ENCODE data around the gene CNGA4.
"Not testable (repeated sequence)": the region's sequence is repeated elsewhere in the genome, so short reads cannot be mapped to it uniquely, and the experiment has no call there.

Gene CNGA4

DNA sequence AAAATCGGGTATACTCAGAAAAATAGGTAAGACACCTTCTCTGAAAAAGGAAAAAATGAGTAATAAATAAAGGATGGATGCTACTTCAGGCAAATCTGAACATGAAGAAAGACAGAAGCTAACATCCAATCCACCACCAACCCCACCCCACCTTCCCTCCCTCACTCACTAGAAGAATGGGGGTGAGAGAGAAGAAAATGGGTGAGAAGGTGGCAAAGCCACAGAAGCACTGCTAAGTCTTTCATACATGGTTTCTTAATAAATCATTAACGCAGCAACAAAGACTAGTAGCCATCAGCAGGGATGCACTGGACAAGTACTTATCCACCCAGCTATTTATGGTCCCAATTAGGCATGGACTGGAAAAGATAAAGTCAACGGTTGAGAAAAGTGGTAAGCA lies 10.4 kb upstream of the CNGA4 start:
- DNase-seq = no peak

DNA sequence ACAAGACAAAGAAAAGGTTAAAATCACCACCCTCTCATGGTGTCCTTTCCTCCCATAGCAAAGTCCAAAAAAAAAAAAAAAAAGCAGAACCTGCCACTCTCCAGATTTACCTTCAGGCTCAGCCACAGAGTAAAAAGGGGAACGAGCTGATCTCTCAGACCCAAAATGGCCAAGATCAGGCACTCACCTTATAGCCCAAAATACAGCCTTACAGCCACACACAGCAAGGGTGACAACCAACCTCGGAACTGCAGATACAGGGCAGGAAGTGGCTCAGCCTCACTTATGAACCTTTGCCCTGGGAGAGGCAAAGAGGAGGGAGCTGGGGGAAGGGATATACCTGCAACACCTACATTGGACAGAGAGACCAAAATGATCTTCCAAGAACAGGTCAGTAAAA lies 9.0 kb upstream of the CNGA4 start:
- DNase-seq = no peak

DNA sequence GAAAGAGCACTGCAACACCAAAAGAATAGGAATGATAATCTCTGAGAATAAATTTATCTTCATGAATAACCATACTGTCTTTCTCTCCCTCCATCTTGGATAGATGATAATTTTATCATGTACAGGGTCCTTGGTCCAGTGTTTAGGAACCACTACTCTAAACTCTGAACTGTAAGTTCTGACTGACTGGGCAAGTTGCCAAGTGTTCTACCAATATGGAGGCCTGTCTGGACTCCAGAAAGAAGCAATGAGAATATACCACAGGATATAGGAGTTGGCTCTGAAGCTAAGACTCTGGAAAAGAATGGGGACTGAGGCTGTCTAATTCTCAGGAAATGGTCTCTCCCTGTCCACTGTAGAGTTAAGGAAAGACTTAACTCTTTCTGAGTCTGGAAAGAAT lies 6.0 kb upstream of the CNGA4 start:
- no peak for DNase-seq

DNA sequence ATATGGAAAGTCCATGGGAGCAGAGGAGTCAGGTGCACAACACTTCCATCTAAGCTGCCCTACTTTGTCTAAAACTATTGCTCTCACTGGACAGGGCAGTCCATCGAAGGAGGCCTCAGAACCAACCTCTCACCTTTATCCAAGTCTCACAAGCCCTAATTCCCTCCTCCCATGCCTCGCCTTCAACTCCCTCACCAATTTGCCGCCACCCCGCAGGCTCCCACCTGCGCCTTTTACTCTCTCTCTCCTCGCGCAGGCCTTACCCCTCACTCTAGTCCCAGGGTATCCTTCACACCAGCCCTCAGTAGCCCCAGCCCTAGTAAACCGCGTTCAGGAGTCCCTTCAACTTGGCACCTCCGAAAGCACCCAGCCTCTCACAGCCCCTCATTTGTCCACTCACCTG lies 4.9 kb upstream of the CNGA4 start:
- no peak for DNase-seq

DNA sequence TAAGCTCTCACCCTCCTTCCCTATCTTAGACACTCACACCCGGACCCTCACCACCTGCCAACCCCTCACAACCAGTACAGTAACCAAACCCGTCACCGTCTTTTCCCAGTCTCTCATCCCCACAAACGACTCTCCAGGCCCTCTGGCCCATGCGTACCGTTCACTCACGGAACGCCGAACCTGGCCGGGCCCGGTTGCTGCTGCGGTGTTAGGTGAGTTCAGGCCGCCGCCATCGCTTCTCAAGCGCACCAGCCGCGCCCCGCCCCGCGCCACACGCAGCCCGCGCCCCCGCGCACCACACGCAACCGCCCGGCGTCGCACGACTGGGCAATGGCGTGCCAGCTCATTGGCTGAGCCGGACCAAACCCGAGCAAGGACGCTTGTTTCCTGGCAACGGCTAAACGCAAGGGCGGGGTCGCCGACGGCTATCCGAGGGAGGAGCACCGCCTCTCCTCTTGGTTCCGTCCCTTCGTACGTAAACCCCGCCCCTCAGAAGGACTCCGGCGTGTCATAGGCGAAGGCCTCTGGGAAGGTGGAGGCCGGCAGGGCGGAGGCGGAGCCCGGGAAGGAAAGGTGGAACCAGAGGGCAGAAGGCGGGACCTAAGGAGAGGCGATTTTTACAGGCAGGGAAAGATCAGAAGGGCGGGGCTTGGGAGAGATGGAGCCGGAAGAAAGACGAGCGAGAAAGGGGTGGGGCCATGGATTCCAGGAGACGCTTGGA lies 4.3 kb upstream of the CNGA4 start, which contains the start of gene FHIP1B:
Gene FHIP1B (minus strand): TSS at position 250 of the 721 bp plus-strand sequence. CDS start 10,120 bp downstream, outside the sequence.
- DNase-seq = peak; percentile 98

DNA sequence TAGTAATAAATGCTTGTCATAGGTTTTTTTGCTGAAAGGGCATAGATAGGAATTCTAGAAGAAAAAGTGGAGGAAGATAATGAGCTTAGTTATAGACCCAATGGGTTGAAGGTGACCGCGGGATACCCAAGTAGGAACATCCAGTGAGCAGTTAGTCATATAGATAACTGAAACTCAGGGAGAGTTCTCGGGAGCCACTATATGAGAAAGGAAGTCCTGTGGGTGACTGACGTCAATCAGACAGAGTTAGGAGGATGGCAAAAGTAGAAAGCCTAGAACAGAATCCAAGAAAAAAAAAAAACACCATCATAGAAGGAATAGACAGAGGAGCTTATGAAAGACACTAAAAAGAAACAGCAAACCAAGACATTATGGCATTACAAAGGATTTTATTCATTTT lies 1.6 kb upstream of the CNGA4 start:
- no peak for DNase-seq

DNA sequence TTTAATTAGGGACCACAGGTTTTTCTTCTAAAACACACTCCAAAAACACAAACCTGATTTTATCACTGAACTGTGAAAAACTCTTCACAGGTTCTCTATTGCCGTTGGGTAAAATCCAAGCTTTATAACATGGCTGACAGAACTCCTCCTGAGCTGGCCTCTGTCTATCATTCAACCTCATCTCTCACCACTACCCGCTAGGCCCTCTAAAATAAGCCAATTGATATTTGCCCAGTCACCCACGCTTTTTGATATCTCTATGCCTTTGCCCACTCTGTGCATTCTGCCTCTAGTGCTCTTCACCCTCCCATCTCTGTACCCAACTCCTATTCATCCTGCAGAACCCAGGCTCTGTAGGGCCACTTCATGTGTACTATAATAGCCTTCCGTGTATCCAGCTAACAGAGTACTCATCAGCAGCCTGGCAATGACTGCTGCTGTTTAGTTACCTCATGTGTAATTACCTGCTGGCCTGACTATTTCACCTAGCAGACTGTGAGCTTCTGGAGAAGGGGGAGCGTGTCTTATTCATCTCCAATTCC lies 1.1 kb upstream of the CNGA4 start:
- DNase-seq = no peak

DNA sequence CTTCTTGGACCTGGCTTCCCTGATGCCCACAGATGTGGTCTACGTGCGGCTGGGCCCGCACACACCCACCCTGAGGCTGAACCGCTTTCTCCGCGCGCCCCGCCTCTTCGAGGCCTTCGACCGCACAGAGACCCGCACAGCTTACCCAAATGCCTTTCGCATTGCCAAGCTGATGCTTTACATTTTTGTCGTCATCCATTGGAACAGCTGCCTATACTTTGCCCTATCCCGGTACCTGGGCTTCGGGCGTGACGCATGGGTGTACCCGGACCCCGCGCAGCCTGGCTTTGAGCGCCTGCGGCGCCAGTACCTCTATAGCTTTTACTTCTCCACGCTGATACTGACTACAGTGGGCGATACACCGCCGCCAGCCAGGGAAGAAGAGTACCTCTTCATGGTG lies 1.2 kb downstream of the CNGA4 start:
- DNase-seq = no peak

DNA sequence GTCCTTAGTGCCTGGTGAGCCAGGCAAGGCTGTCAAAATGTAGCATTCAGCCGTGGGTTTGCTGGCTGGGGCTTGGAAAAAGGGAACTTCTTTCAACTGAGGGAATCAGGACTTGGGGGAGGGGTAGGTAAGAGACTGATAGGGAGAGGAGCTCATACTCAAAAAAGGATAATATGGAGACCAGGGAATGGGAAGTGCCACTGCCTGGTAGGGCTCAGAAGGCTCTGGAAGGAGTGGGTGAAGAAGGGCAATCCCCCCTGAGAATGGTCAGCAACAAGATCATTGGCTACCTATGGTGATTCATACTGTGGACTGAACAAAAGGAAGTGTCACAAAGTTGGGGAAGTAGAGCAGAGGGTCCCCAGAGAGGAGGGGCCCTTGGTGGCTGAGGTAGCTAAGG lies 1.9 kb downstream of the CNGA4 start:
- no peak for DNase-seq

DNA sequence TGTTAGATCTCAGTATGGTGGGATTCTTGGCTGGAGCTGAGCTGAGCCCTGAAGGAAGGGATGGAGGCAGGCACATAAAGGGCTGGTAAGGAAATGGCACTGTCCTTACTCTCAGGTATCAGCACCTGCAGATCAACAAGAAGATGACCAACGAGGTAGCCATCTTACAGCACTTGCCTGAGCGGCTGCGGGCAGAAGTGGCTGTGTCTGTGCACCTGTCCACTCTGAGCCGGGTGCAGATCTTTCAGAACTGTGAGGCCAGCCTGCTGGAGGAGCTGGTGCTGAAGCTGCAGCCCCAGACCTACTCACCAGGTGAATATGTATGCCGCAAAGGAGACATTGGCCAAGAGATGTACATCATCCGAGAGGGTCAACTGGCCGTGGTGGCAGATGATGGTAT lies 2.4 kb downstream of the CNGA4 start:
- no peak for DNase-seq

DNA sequence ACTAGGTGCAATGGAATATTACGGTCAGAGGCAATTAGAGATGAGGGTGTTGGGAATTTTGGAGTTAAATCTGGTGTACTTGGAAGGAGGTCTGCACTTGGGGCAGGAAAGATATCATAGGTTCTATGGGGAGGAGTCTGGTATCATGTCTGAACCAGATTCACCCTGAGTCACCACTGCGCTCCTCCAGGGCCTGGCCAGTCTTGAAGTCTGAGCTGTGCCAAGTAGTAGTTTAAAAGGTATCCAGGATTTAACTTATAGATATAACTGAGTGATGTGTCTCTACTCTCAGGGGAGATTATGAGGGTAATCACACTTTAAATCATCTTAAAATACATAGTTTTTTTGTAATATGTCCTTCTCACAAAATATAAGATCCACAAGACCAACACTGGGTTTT lies 6.6 kb downstream of the CNGA4 start:
- no peak for DNase-seq

DNA sequence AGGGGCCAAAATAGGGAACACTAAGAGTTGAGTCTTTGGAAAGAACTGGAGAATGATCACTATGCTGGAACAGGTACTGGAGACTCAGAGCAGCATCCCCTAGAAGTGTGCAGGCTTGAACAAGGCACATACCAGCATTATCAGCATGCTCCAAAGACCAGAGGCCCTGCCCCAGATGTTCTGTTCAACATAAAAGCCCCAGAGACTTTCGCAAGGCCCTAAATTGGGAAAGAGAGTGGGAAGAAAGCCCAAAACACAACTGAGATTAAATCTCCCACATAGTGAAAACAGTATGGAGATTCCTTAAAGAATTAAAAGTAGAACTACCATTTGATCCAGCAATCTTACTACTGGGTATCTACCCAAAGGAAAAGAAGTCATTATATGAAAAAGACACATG lies 9.4 kb downstream of the CNGA4 start:
- no peak for DNase-seq

DNA sequence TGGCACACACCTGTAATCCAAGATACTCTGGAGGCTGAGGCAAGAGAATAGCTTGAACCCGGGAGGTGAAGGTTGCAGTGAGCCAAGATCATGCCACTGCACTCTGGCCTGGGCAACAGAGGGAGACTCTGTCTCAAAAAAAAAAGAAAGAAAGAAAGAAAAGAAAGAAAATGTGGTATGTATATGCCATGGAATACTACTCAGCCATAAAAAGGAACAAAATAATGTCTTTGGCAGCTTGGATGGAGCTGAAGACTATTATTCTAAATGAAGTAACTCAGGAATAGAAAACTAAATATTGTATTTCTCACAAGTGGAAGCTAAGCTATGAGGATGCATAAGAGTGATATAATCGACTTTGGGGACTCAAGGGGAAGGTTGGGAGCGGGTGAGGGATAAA lies 10.0 kb downstream of the CNGA4 start:
- not testable (repeated sequence) for DNase-seq

DNA sequence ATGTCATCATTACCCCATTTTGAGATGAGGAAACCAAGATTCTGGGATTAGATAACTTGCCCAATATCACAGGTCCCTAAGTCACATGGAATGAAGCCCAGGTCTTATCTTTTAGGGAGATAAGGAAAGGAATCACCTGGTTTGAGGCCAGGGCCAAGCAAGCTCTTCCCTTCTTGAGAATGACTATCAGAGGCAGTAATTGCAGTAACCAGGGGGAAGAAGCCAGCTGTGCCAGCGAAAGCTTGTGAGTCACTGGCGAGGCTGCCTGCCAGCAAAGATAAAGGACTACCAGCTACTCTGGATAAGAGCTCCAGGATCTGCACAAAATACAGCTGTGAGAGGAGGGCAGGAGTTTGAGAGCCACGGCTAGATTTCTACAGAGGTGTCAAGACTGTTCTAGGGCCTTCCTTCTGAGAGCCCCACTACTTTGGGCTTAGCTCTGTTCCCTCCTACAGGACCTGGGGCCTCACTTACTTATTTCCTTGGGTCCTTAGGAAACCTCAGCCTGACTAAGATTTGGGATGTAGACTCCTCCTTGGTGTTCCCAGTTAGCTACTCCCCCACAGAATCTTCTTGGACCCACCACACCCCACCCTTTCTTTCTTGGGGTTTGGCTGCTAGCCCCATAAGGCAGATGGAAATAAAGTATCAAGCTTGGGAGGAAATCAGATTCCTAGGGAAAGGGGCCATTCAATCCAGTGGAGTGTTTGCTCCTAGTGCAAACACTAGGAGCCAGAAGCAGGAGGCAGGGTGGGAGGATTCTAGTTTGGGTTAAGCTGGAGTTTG lies 11.1 kb downstream of the CNGA4 start:
- no peak for DNase-seq

DNA sequence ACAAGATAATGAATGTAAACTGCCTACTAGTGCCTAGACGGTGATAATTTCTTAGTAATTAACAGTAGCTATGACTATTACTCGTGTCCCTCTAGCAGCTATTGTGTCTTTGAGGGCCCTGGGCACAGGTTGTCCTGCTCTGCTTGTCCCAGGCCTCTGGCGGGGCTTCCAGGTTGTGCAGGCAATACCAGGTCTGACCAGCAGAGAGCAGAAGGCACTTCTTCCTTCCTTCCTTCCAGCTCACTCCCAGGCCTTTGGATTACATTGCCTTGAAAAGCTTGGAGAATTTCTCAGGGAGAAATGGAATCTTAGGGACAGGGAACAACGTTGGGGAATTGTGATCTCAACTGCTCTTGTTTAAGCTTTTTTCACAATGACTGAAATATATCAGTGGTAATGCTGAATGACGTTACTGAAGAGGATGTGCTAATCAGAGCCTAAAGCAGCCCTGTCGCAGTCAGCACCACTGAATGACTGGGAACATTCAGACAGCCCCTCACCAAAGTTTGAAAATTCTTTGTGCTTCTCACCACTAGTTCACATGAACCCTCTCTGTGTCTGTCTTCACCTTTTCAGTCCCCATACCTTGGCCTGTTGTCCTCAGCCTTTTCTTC lies 12.3 kb downstream of the CNGA4 start:
- peak; percentile 51 for DNase-seq

DNA sequence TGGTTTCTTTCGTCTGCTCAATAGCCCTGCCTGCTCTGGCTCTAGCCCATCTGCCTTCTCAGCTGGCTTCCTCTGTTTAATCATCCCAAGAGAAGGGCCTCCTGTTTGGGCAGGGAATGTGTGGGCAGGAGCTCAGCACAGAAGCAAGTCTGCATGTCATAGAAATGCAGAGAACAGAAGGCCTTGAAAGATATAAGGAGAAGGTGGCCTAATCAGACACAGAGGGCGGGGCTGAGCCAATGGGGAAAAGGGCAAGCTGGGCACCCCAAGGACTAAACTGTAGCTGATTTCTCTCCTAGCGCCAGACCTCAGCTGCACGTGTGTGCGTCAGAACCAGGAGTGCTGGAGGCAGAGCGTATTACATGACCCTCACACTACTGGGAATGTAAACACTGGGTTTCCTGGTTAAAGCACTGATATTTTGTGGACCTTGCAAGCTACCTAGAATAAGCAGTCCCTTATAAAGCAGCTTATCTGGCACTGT lies 13.1 kb downstream of the CNGA4 start:
- no peak for DNase-seq

DNA sequence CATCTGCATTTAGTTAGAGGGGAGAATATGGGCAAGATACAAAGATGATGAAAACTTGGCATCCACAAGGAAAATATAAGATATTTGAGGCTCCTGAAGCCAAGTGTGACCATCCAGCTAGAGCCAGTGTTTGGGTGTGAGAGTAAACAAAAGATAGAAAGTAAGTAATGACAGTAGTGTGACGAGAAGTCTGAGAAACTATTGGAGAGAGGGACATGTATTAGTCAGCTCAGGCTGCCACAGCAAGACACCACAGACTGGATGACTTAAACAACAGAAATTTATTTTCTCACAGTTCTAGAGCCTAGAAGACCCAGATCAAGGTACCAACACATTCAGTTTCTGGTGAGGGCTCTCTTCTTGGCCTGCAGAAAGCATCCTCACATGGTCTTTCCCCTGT lies 14.3 kb downstream of the CNGA4 start:
- no peak for DNase-seq

DNA sequence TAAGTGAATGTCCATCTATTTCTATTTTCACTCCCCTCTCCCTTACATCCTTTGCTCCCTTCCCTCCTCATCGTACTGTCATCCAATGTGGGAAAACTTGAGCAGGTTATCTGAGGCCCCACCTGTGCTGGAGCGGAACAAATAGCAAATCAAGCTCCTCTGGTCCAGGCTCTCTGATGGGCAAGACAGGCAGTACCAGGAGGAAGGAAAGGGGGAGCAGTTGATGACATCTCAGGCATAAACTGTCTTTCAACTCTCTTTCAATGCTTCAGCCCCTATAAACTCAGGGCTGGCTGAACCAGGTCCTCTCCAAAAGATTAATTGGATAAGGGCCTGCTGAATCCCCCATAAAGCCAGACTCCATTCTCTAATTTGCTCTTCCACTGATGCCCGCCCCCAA lies 19.3 kb downstream of the CNGA4 start:
- no peak for DNase-seq

DNA sequence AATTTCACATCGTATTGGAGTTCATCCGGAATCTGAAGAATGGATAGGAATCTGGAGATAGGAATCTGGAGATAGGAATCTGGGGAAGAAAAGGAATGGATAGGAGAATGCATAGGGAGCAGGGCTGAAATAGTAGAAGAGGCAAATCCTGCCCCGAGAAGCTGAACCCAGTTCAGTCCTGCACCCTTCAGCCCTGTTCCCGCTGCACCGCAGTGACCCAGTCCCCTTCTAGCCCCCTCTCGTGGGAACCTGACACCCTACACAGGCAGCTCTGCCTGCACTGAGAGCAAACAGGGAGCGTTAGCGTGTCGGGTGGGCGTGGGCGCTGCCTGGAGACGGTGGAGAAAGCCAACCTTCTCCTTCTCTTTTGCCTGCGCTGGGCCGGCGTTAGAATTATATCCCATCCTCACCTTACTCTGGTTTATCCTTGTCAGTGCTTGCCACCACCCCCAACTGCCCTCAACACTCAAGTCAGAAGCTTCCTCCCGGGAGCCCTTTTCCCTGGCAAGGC lies 19.7 kb downstream of the CNGA4 start:
- DNase-seq = no peak

DNA sequence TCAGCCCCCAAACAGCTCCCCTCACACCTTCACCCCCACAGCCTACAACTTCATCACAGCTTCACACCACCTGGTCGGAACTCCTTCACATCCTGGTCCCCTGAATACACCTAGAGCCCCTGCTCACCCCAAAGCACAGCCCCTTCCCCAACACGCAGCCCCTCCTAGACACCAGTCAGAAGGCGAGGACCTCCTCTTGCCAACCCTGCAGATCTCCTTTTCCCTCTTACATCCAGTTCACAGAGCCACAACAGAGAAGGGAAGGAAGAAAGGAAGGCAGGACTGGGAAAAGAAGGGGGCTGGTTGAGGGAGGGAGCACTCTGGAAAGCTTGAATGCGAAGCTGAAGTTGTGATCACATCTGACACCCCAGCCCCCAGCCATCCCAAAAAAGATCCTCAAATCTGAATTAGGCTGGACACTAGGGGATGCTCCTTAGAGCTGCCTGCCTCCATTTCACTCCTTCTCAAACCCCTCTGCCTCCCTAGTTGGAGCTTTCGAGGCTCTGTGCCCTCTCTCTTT lies 21.4 kb downstream of the CNGA4 start:
- DNase-seq = no peak

DNA sequence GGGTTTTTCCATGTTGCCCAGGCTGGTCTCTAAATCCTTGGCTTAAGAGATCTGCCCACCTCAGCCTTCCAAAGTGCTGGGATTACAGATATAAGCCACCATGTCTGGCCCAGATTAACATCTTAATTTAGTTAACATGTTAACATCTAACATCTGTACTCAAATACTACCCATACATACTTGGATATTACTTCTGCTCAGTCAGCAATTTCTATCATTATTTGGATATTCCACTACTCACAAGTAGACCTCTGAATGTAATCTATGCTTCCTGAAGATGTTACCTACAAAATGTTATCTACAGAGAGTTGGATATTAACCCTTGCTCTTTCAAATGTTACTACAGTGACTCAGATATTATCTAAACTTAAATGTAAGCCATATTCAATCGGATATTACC lies 24.8 kb downstream of the CNGA4 start:
- DNase-seq = no peak

DNA sequence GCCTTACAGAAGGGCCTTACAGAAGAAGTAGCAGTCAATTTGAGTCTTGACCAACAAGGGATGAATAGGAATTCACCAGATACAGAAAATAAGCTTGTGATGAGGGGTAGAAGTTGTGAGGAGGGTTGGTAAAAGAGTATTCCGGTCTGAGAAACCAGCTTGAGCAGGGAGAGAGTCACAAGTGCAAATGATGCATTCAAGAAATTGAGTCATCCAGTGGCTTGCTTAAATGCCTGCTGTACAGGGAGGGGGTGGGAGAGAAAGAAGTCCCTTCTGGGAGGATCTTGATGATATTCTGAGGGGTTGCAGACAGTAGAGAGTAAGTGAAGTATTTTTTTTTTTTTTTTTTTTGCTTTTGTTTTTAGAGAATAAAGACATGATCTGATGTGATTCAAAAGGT lies 29.9 kb downstream of the CNGA4 start:
- no peak for DNase-seq

DNA sequence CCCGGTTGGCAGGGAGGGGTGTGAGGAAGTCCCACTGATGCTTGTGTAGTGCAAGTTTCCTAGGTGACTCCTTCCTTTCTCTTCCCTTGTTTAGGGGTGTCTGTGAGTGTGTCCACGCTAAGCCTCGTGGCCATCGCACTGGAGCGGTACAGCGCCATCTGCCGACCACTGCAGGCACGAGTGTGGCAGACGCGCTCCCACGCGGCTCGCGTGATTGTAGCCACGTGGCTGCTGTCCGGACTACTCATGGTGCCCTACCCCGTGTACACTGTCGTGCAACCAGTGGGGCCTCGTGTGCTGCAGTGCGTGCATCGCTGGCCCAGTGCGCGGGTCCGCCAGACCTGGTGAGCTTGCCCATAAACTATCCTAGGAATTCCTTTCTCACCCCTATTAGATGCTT lies 31.1 kb downstream of the CNGA4 start:
- no peak for DNase-seq

Data from activated T-cell treated with anti-CD3 and anti-CD28 coated beads, Interleukin-2, amount 50 U/mL, for 1 hour (primary cell).